CD14-positive monocyte (primary cell): ENCODE measurements around the gene PRKACB. TPM values are rescaled to one million over a fixed set of nuclear protein-coding genes. Genes with fewer than 3 reads are reported as not detected.

ENCODE experiments used
- DNase-seq, 3 donors: peaks; one replicate each; pipeline ENCODE4 v3.0.0-alpha.2; 2011 to 2022
- H2AFZ ChIP-seq: 2 replicates; pipeline ENCODE4 v1.6.0; 2012; ENCODE audit warnings: mild to moderate bottlenecking, low read depth, low read length, inconsistent platforms; ENCODE audit not compliant: insufficient read depth, poor library complexity, severe bottlenecking
- H3K27ac ChIP-seq, 2 donors: 1 replicate in 1 of 2; 2 replicates in 1 of 2; pipeline ENCODE4 v1.5.1; 2012 to 2013; ENCODE audit warnings: low read length in 2 of 2, control low read depth in 1 of 2, inconsistent platforms in 1 of 2, low read depth in 1 of 2, mild to moderate bottlenecking in 1 of 2
- H3K27me3 ChIP-seq, 2 donors: one replicate each; pipeline versions ENCODE4 v1.6.0 to v1.6.1; 2011 to 2013; ENCODE audit warnings: low read length in 2 of 2; ENCODE audit not compliant: control insufficient read depth in 2 of 2, insufficient read depth in 2 of 2
- H3K36me3 ChIP-seq, 2 donors: replicated peaks in 1 of 2; 1 replicate in 1 of 2; 2 replicates in 1 of 2; pipeline versions ENCODE4 v1.5.1 to v1.6.1; 2012 to 2013; ENCODE audit warnings: low read length in 2 of 2, control low read depth in 1 of 2, inconsistent platforms in 1 of 2, mild to moderate bottlenecking in 1 of 2; ENCODE audit not compliant: insufficient read depth in 2 of 2, control insufficient read depth in 1 of 2
- H3K4me1 ChIP-seq, 2 donors: 1 replicate in 1 of 2; 2 replicates in 1 of 2; pipeline versions ENCODE4 v1.5.1 to v1.6.1; 2012 to 2013; ENCODE audit warnings: low read length in 2 of 2, control low read depth in 1 of 2, inconsistent platforms in 1 of 2, mild to moderate bottlenecking in 1 of 2, moderate library complexity in 1 of 2; ENCODE audit not compliant: insufficient read depth in 2 of 2, control insufficient read depth in 1 of 2
- H3K4me2 ChIP-seq: replicated peaks from 2 replicates; pipeline ENCODE3; 2012; ENCODE audit warnings: low read length, moderate library complexity, mild to moderate bottlenecking; ENCODE audit not compliant: poor library complexity, severe bottlenecking; ENCODE audit errors: extremely low read depth
- H3K4me3 ChIP-seq, 3 experiments: fragments of 200-600 bp in 1 of 3; sonication (generic) in 1 of 3; replicated peaks in 1 of 3; 1 replicate in 2 of 3; 2 replicates in 1 of 3; pipeline ENCODE4 v1.5.1; 2011 to 2013; ENCODE audit warnings: low read length in 3 of 3, mild to moderate bottlenecking in 3 of 3, control low read depth in 2 of 3, low read depth in 2 of 3, inconsistent platforms in 1 of 3, moderate library complexity in 1 of 3
- H3K79me2 ChIP-seq: 2 replicates; pipeline ENCODE4 v1.6.0; 2012; ENCODE audit warnings: mild to moderate bottlenecking, control low read depth, inconsistent platforms, low read length, moderate library complexity; ENCODE audit not compliant: insufficient read depth
- H3K9ac ChIP-seq: 2 replicates; pipeline ENCODE4 v1.6.0; 2017; ENCODE audit warnings: low read length, mild to moderate bottlenecking; ENCODE audit not compliant: insufficient read depth, poor library complexity, severe bottlenecking
- H3K9me3 ChIP-seq, 2 donors: replicated peaks in 1 of 2; 1 replicate in 1 of 2; 2 replicates in 1 of 2; pipeline versions ENCODE4 v1.5.1 to v1.6.1; 2012 to 2013; ENCODE audit warnings: low read length in 2 of 2, control low read depth in 1 of 2; ENCODE audit not compliant: control insufficient read depth in 1 of 2, insufficient read depth in 1 of 2
- H4K20me1 ChIP-seq: 2 replicates; pipeline ENCODE4 v1.6.0; 2012; ENCODE audit warnings: mild to moderate bottlenecking, low read length, control low read depth, moderate library complexity; ENCODE audit not compliant: insufficient read depth
- H3K27ac Mint-ChIP-seq, 7 donors: one replicate each; pipeline ENCODE4 v1.8.0; 2020; ENCODE audit warnings: mild to moderate bottlenecking in 7 of 7, mixed read lengths in 7 of 7, moderate library complexity in 6 of 7, inconsistent platforms in 2 of 7
- H3K27me3 Mint-ChIP-seq, 3 donors: one replicate each; pipeline ENCODE4 v1.8.0; 2021 to 2022; ENCODE audit warnings: low read depth in 3 of 3, mild to moderate bottlenecking in 3 of 3, mixed read lengths in 3 of 3, moderate library complexity in 3 of 3, inconsistent platforms in 1 of 3
- H3K36me3 Mint-ChIP-seq, 2 donors: one replicate each; pipeline ENCODE4 v1.8.0; 2020; ENCODE audit warnings: mixed read lengths in 2 of 2, inconsistent platforms in 1 of 2, mild to moderate bottlenecking in 1 of 2
- H3K4me1 Mint-ChIP-seq: one replicate; pipeline ENCODE4 v1.8.0; 2020; ENCODE audit warnings: mild to moderate bottlenecking, mixed read lengths
- H3K4me3 Mint-ChIP-seq, 2 donors: one replicate each; pipeline ENCODE4 v1.8.0; 2020; ENCODE audit warnings: mild to moderate bottlenecking in 2 of 2, mixed read lengths in 2 of 2, moderate library complexity in 1 of 2
- H3K9me3 Mint-ChIP-seq, 7 donors: one replicate each; pipeline ENCODE4 v1.8.0; 2020 to 2022; ENCODE audit warnings: mixed read lengths in 7 of 7, mild to moderate bottlenecking in 6 of 7, moderate library complexity in 6 of 7, inconsistent platforms in 2 of 7
- WGBS: methylation state at CpG from one replicate; pipeline ENCODE4 v1.1.5; 2013; ENCODE audit warnings: missing lambda C conversion rate; ENCODE audit not compliant: insufficient coverage; 5-methylcytosine and 5-hydroxymethylcytosine counted together
- intact Hi-C, 2 donors: fragments of 100-400 bp; cut with micrococcal nuclease; formaldehyde crosslinking; loops; one replicate each; pipeline versions ENCODE4 v1.15.0 to v1.15.1; 2023
- polyA plus RNA-seq, 3 donors: library from polyadenylated mRNA; depleted of rRNA in 1 of 3; unstranded in 2 of 3; stranded (reverse) in 1 of 3; fragments of 300-500 nt in 2 of 3; fragments of >200 nt in 1 of 3; fragmentation: Illumina TruSeq in 2 of 3; gene quantifications; 1 replicate in 2 of 3; 2 replicates in 1 of 3; pipeline ENCODE4 v1.2.3, GENCODE V29; 2012 to 2021
- TF ChIP-seq, protein P1 (sequence below): fragments of 200-600 bp; IDR thresholded peaks from one replicate; pipeline ENCODE4 v1.8.0; 2022; ENCODE audit warnings: antibody characterized with exemption, mild to moderate bottlenecking

The PRKACB gene
- polyA plus RNA-seq, 3 donors, result 2.5 to 14.5 (median 13.8) TPM

DNA sequence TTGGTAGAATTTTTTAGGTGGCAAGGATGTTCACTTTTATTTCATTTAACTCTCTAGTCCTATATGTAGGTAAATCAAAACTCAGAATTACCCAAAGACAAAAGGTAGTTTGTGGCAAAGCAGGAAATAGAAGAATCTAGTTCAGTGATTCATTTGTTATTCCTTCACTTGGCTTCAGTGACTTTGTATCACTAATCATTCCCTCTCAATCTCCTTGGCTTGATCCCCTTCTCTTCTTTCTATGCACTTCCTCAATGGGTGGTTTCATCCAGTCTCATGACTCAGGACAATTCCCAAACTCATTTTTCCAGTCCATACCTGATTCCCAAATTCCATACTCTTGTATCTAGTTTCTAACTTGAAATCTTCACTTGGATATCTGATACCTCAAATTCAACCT, 64.9 kb downstream of the PRKACB start:
- H3K4me2 ChIP-seq, result no peak overlapping the region
- intact Hi-C loops, result no loop called here
- no peak overlapping the region for H3K9ac ChIP-seq
- TF ChIP-seq, protein P1, sequence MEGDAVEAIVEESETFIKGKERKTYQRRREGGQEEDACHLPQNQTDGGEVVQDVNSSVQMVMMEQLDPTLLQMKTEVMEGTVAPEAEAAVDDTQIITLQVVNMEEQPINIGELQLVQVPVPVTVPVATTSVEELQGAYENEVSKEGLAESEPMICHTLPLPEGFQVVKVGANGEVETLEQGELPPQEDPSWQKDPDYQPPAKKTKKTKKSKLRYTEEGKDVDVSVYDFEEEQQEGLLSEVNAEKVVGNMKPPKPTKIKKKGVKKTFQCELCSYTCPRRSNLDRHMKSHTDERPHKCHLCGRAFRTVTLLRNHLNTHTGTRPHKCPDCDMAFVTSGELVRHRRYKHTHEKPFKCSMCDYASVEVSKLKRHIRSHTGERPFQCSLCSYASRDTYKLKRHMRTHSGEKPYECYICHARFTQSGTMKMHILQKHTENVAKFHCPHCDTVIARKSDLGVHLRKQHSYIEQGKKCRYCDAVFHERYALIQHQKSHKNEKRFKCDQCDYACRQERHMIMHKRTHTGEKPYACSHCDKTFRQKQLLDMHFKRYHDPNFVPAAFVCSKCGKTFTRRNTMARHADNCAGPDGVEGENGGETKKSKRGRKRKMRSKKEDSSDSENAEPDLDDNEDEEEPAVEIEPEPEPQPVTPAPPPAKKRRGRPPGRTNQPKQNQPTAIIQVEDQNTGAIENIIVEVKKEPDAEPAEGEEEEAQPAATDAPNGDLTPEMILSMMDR, result no peak
- no peak overlapping the region for H3K27ac ChIP-seq
- no peaks in the 10 kb centered on the region for H4K20me1 ChIP-seq
- H3K27me3 Mint-ChIP-seq, result no peaks in the 10 kb centered on the region
- peaks cover 0 to 3% (median 0%) of the 10 kb centered on the region in 7 donors for H3K9me3 Mint-ChIP-seq
- H3K79me2 ChIP-seq, result no peaks in the 10 kb centered on the region
- H3K4me3 ChIP-seq, result no peak overlapping the region
- H3K27me3 ChIP-seq, result no peaks in the 10 kb centered on the region
- H3K4me1 Mint-ChIP-seq, result no peaks in the 10 kb centered on the region
- H2AFZ ChIP-seq, result no peak overlapping the region
- peak overlapping the region in 1 of 7 donors; percentile 49 for H3K27ac Mint-ChIP-seq
- H3K4me1 ChIP-seq, result no peaks in the 10 kb centered on the region
- no peaks in the 10 kb centered on the region for H3K9me3 ChIP-seq
- peaks cover 10 to 15% of the 10 kb centered on the region in 2 donors for H3K36me3 ChIP-seq
- DNase-seq, result no peak
- H3K36me3 Mint-ChIP-seq, result peaks cover 17 to 20% of the 10 kb centered on the region in 2 donors
- H3K4me3 Mint-ChIP-seq, result no peak overlapping the region

DNA sequence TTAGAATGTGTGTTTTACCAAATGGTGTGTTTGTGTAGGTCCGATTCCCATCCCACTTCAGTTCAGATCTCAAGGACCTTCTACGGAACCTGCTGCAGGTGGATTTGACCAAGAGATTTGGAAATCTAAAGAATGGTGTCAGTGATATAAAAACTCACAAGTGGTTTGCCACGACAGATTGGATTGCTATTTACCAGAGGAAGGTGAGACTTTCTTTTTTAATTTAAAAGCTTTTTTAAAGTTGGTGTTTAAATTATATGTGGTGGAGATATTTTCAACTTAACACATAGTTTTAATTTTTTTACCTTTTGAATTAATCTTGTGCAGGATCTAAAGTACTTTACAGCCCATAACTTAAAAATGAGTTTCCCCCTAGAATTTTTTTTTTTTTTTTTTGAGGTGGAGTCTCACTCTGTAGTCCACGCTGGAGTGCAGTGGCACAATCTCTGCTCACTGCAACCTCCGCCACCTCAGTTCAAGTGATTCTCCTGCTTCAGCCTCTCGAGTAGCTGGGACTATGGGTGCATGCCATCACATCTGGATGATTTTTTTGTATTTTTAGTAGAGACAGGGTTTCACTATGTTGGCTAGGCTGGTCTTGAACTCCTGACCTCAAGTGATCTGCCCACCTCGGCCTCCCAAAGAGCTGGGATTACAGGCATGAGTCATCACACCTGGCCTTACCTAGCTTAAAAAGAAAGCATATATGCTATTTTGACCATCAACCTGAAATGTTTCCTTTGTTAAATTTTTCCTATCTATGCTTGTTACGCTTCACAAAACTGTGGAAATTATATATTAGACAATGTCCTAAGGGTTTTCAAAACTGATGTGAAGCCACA, 70.3 kb downstream of the PRKACB start:
- TF ChIP-seq, protein P1, result no peak
- WGBS, result 100% methylated on average over 3 of the region's 8 CpGs
- Mint-ChIP-seq H3K27me3 (peaks cover 0 to 2% (median 0%) of the 10 kb centered on the region in 3 donors), H3K4me1 (no peaks in the 10 kb centered on the region), H3K36me3 (peaks cover 30 to 36% of the 10 kb centered on the region in 2 donors), H3K4me3 (no peak overlapping the region), H3K9me3 (peaks cover under 1 to 4% (median 3%) of the 10 kb centered on the region in 7 donors), H3K27ac (no peak overlapping the region)
- no peaks in the 10 kb centered on the region for H3K4me1 ChIP-seq
- no peak overlapping the region for H3K27ac ChIP-seq
- H3K4me2 ChIP-seq, result no peak overlapping the region
- intact Hi-C loops, result no loop called here
- no peaks in the 10 kb centered on the region for H3K9me3 ChIP-seq
- H3K27me3 ChIP-seq, result no peaks in the 10 kb centered on the region
- H2AFZ ChIP-seq, result no peak overlapping the region
- H3K4me3 ChIP-seq, result no peak overlapping the region
- no peaks in the 10 kb centered on the region for H3K79me2 ChIP-seq
- no peak for DNase-seq
- peaks cover 5 to 24% of the 10 kb centered on the region in 2 donors for H3K36me3 ChIP-seq
- H3K9ac ChIP-seq, result no peak overlapping the region
- no peaks in the 10 kb centered on the region for H4K20me1 ChIP-seq
